HL-60 (cell line): ENCODE measurements around the gene PPP1R12B.
"Not testable (repeated sequence)": the region's sequence is repeated elsewhere in the genome, so short reads cannot be mapped to it uniquely, and the experiment has no call there.

Experiments used
- DNase-seq, 2 experiments: peaks; one replicate each; pipeline ENCODE4 v3.0.0-alpha.2; 2010 to 2020; ENCODE audit warnings: low read depth in 1 of 2, low spot score in 1 of 2
- H3K27ac ChIP-seq: fragments of 250-450 bp; sonication (Bioruptor Pico); replicated peaks from 2 replicates; pipeline ENCODE4 v1.5.1; 2020; ENCODE audit warnings: mild to moderate bottlenecking, moderate library complexity
- H3K27me3 ChIP-seq: fragments of 250-450 bp; sonication (Bioruptor Pico); 2 replicates; pipeline ENCODE4 v1.5.1; 2021; ENCODE audit warnings: mild to moderate bottlenecking, moderate library complexity; ENCODE audit not compliant: insufficient read depth, poor library complexity, severe bottlenecking
- H3K4me3 ChIP-seq: replicated peaks from 2 replicates; pipeline ENCODE4 v1.5.1; 2011; ENCODE audit warnings: mild to moderate bottlenecking, control low read depth, low read length; ENCODE audit not compliant: insufficient read depth
- GABPA ChIP-seq: IDR thresholded peaks from 2 replicates; pipeline ENCODE4 v1.6.1; 2012; ENCODE audit warnings: low read depth
- POLR2AphosphoS5 ChIP-seq: IDR thresholded peaks from 2 replicates; pipeline ENCODE4 v1.6.1; 2012; ENCODE audit warnings: low read depth
- SPI1 ChIP-seq: IDR thresholded peaks from 2 replicates; pipeline ENCODE4 v1.6.1; 2012; ENCODE audit warnings: low read depth, mild to moderate bottlenecking, borderline replicate concordance
- TF ChIP-seq, protein P1 (sequence below): IDR thresholded peaks from one replicate; pipeline ENCODE4 v1.5.1; 2011; ENCODE audit warnings: low read length, control low read depth, inconsistent platforms; ENCODE audit not compliant: insufficient read depth
- TF ChIP-seq, protein P2 (sequence below): IDR thresholded peaks from 2 replicates; pipeline ENCODE4 v1.6.1; 2012; ENCODE audit warnings: low read depth; ENCODE audit not compliant: insufficient replicate concordance

The PPP1R12B gene

DNA sequence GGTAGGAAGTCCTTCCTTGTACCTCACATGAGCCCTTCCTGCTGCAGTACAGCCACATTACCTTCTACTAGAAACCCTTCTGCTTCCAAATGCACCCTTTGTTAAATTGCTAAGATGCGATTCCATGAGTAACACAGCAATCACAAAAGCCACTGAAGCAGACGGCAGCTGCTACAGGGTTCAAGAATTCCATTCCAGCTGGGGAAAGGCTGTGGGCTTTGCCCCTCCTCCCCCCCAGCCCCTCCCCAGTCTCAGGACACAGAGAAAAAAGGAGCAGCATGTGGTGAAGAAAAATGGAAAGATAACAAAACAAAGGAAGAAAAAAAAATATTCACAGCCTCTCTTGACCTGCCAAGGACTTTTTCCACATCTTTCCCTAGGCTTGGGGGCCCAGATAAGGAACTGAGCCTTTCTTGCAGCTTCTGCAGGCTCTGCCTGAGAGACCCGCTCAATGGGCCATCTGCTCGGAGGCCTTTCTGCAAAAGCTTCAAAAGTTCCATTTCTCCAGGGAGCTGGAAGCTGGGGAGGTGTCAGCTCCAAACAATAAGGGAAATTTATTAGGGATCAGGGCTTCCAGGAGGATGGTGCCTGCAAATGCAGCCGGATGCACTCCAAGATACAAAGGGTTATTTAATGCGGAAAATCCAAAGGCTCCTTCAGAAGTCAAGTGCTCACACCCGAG, 289.7 kb downstream of the PPP1R12B start:
- DNase-seq: no peak
- TF ChIP-seq, protein P1, sequence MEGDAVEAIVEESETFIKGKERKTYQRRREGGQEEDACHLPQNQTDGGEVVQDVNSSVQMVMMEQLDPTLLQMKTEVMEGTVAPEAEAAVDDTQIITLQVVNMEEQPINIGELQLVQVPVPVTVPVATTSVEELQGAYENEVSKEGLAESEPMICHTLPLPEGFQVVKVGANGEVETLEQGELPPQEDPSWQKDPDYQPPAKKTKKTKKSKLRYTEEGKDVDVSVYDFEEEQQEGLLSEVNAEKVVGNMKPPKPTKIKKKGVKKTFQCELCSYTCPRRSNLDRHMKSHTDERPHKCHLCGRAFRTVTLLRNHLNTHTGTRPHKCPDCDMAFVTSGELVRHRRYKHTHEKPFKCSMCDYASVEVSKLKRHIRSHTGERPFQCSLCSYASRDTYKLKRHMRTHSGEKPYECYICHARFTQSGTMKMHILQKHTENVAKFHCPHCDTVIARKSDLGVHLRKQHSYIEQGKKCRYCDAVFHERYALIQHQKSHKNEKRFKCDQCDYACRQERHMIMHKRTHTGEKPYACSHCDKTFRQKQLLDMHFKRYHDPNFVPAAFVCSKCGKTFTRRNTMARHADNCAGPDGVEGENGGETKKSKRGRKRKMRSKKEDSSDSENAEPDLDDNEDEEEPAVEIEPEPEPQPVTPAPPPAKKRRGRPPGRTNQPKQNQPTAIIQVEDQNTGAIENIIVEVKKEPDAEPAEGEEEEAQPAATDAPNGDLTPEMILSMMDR: no peak
- no peak for TF ChIP-seq SPI1
- no peak for TF ChIP-seq POLR2AphosphoS5
- no peak for TF ChIP-seq GABPA
- TF ChIP-seq, protein P2, sequence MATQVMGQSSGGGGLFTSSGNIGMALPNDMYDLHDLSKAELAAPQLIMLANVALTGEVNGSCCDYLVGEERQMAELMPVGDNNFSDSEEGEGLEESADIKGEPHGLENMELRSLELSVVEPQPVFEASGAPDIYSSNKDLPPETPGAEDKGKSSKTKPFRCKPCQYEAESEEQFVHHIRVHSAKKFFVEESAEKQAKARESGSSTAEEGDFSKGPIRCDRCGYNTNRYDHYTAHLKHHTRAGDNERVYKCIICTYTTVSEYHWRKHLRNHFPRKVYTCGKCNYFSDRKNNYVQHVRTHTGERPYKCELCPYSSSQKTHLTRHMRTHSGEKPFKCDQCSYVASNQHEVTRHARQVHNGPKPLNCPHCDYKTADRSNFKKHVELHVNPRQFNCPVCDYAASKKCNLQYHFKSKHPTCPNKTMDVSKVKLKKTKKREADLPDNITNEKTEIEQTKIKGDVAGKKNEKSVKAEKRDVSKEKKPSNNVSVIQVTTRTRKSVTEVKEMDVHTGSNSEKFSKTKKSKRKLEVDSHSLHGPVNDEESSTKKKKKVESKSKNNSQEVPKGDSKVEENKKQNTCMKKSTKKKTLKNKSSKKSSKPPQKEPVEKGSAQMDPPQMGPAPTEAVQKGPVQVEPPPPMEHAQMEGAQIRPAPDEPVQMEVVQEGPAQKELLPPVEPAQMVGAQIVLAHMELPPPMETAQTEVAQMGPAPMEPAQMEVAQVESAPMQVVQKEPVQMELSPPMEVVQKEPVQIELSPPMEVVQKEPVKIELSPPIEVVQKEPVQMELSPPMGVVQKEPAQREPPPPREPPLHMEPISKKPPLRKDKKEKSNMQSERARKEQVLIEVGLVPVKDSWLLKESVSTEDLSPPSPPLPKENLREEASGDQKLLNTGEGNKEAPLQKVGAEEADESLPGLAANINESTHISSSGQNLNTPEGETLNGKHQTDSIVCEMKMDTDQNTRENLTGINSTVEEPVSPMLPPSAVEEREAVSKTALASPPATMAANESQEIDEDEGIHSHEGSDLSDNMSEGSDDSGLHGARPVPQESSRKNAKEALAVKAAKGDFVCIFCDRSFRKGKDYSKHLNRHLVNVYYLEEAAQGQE: no peak
- Histone ChIP-seq H3K27me3 (peaks cover 33% of the 10 kb centered on the region), H3K4me3 (no peak overlapping the region), H3K27ac (no peak overlapping the region)

DNA sequence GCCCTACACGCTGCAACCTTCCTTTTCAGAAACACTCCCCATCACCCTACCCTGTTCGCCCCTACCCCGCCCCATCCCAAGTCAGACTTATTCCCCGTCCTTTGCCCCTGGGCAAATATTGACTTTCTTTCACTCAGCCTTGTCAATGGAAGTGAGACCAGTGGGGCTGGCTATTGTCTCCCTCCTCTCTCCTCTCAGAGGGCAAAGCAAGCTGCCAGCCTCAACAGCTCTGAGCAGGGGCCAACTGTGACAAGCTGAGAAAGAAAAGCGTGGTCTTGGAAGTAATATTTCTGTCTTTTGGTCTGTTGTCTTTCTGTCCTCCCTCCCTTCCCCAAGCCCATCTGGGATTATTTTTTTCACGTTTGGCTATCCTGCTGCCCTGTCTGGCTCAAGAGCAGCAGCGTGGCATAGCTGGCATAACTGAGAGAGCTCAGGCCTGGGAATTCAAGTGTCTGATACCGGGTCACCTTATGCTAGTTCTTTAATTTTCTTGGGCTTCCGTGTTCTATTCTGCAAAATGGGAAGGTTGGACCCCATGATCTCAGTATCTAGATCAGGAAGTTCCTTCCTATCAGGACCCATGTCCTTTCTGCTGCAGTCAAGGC, 290.3 kb downstream of the PPP1R12B start:
- H3K27ac ChIP-seq, DNase-seq, H3K4me3 ChIP-seq: not testable (repeated sequence)
- H3K27me3 ChIP-seq: peaks cover 38% of the 10 kb centered on the region

DNA sequence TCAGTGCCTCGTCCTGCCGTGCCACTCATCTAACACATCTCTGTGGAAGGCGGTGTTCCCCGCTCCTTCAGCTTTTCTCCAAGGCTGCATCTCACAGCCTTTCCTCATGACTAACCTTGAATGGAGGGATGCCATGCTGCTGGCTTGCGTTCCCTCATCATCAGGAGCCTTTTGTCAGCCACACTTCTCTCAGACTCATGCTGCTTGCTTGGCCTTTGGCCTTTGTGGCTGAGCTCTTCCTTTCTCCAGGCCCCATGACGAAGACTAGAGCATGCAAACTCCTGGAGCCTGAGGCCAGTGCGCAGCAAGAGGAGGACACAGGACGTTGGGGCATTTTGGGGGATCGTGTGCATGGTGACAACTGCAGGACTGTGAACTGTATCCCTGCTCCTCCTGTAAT, 291.0 kb downstream of the PPP1R12B start:
- H3K27me3 ChIP-seq: peaks cover 38% of the 10 kb centered on the region
- TF ChIP-seq, protein P2: no peak
- no peak for TF ChIP-seq GABPA
- no peak for TF ChIP-seq POLR2AphosphoS5
- TF ChIP-seq, protein P1: no peak
- TF ChIP-seq SPI1: no peak
- no peak overlapping the region for H3K4me3 ChIP-seq
- DNase-seq: no peak
- H3K27ac ChIP-seq: no peak overlapping the region

DNA sequence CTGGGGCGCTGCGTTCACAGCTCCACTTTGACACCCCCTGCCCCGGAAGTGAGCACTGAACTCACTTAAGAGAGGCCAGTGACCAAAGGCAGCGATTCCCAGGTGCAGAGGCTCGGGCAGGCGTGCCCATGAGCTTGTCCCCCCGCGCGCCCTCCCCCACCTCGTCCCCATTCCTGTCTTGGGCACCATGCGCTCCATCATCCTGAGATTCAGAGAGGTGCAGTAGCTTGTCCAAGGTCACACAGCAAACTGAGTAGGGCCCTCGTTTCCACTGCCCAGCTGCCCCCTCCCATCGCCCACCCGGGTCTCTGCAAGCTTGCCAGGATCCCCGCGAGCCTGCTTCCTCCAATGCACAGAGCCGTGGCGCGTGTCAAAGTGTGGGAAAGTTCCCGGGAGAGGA, 293.7 kb downstream of the PPP1R12B start:
- no peak overlapping the region for H3K4me3 ChIP-seq
- H3K27ac ChIP-seq: no peak overlapping the region
- DNase-seq: no peak
- H3K27me3 ChIP-seq: peaks cover 46% of the 10 kb centered on the region
- TF ChIP-seq GABPA (no peak), POLR2AphosphoS5 (no peak), SPI1 (no peak)
- TF ChIP-seq, protein P1: no peak
- TF ChIP-seq, protein P2: no peak
